Stimulated activated naive CD8-positive, alpha-beta T cell treated with anti-CD3 and anti-CD28 coated beads, Interleukin-15, amount 100 ng/mL, for 72 hours (primary cell): Measurements from ENCODE around the gene TRIM46.
A peak's percentile ranks its signal among the peaks of the same experiment; 100 is the strongest.
"Not testable (repeated sequence)": the region's sequence is repeated elsewhere in the genome, so short reads cannot be mapped to it uniquely, and the experiment has no call there.

Experiments used
- ATAC-seq: fragments of 150-1000 bp; cut with Tn5 transposase; 2 replicates; pipeline ENCODE4 v1.10.0; 2021; ENCODE audit warnings: mild to moderate bottlenecking, moderate library complexity
- DNase-seq, 2 donors: peaks; one replicate each; pipeline ENCODE4 v3.0.0; 2021 to 2022
- H3K27ac Mint-ChIP-seq, 2 donors: one replicate each; pipeline ENCODE4 v1.8.0; 2022; ENCODE audit warnings: mild to moderate bottlenecking in 2 of 2, mixed read lengths in 2 of 2, moderate library complexity in 2 of 2
- H3K27me3 Mint-ChIP-seq: one replicate; pipeline ENCODE4 v1.8.0; 2022; ENCODE audit warnings: mixed read lengths
- H3K4me1 Mint-ChIP-seq: one replicate; pipeline ENCODE4 v1.8.0; 2022; ENCODE audit warnings: mild to moderate bottlenecking, mixed read lengths
- H3K4me3 Mint-ChIP-seq, 2 donors: one replicate each; pipeline ENCODE4 v1.8.0; 2022; ENCODE audit warnings: mild to moderate bottlenecking in 2 of 2, mixed read lengths in 2 of 2, moderate library complexity in 1 of 2
- H3K9me3 Mint-ChIP-seq, 2 donors: one replicate each; pipeline ENCODE4 v1.8.0; 2022; ENCODE audit warnings: mixed read lengths in 2 of 2

The TRIM46 gene

GRCh38 chr1:155212051-155212440, 38.4 kb downstream of the TRIM46 start:
- not testable (repeated sequence) for H3K27ac Mint-ChIP-seq, ATAC-seq, DNase-seq

GRCh38 chr1:155214702-155215101, 41.1 kb downstream of the TRIM46 start:
- DNase-seq, H3K27me3 Mint-ChIP-seq, ATAC-seq, H3K9me3 Mint-ChIP-seq, H3K4me3 Mint-ChIP-seq: not testable (repeated sequence)
- Mint-ChIP-seq H3K27ac (peak overlapping the region in 1 of 2 donors; percentile 1), H3K4me1 (peaks cover 32% of the 10 kb centered on the region)

More at GRCh38 chr1:155212051-155212440, 38.4 kb downstream of the TRIM46 start:
- H3K4me3 Mint-ChIP-seq, H3K9me3 Mint-ChIP-seq, H3K27me3 Mint-ChIP-seq: not testable (repeated sequence)
- peaks cover 42% of the 10 kb centered on the region for H3K4me1 Mint-ChIP-seq

GRCh38 chr1:155218854-155219591, 45.4 kb downstream of the TRIM46 start:
- peak in 1 of 2 donors; percentile 32 for DNase-seq

GRCh38 chr1:155219592-155220031, 46.0 kb downstream of the TRIM46 start:
- peak overlapping the region; percentile 58 to 68 for H3K4me3 Mint-ChIP-seq
- ATAC-seq: peak; percentile 74

More at GRCh38 chr1:155218854-155219591, 45.4 kb downstream of the TRIM46 start:
- Mint-ChIP-seq H3K4me1 (peaks cover 22% of the 10 kb centered on the region), H3K4me3 (peak overlapping the region; percentile 60 to 68), H3K27me3 (no peaks in the 10 kb centered on the region), H3K9me3 (no peaks in the 10 kb centered on the region), H3K27ac (peak overlapping the region; percentile 77 to 92)
- ATAC-seq: peak; percentile 12

DNA sequence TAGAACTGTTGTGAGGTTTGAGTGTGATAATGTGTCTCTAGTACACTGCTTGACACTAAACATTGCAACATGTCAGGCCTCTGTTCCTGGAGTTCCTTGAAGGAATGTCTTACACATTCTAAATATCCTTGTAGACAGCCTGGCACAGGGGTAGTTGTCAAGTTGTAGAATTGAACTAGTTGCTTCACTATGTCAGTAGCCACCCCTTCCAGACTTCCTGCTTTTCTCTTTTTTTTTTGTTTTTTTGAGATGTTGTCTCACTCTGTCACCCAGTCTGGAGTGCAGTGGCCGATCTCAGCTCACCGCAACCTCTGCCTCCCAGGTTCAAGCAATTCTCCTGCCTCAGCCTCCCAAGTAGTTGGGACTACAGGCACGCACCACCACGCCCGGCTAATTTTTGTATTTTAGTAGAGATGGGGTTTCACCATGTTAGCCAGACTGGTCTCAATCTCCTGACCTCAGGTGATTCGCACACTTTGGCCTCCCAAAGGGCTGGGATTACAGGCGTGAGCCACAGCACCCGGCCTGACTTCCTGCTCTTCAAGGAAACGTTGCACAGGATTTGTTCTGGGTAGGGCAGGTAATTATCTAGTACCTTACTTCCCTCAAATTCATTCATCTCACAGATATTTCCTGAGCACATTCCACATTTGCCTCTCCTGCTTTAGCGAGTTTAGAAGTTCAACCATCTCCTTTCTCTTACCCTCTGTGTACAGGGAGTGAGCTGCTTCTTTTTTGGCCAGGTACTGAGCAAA, 46.7 kb downstream of the TRIM46 start:
- H3K4me1 Mint-ChIP-seq: peaks cover 25% of the 10 kb centered on the region
- not testable (repeated sequence) for DNase-seq, ATAC-seq, H3K4me3 Mint-ChIP-seq, H3K27me3 Mint-ChIP-seq, H3K9me3 Mint-ChIP-seq
- H3K27ac Mint-ChIP-seq: peak overlapping the region in 1 of 2 donors; percentile 93

More at GRCh38 chr1:155219592-155220031, 46.0 kb downstream of the TRIM46 start:
- Mint-ChIP-seq H3K27ac (peak overlapping the region; percentile 54 to 77), H3K4me1 (peaks cover 22% of the 10 kb centered on the region), H3K27me3 (no peaks in the 10 kb centered on the region), H3K9me3 (no peaks in the 10 kb centered on the region)
- peak in 1 of 2 donors; percentile 22 for DNase-seq

- H3K4me1 Mint-ChIP-seq: peaks cover 44% of the 10 kb centered on the region
- no peak for ATAC-seq
- peak overlapping the region in 1 of 2 donors; percentile 71 for H3K27ac Mint-ChIP-seq
- H3K9me3 Mint-ChIP-seq: no peaks in the 10 kb centered on the region
- no peak for DNase-seq
- no peaks in the 10 kb centered on the region for H3K27me3 Mint-ChIP-seq
- no peak overlapping the region for H3K4me3 Mint-ChIP-seq
Measured at GRCh38 chr1:155223047-155223446, 49.4 kb downstream of the TRIM46 start.

GRCh38 chr1:155225404-155225759, 51.7 kb downstream of the TRIM46 start:
- H3K27ac Mint-ChIP-seq: peak overlapping the region in 1 of 2 donors; percentile 96
- peaks cover 35% of the 10 kb centered on the region for H3K4me1 Mint-ChIP-seq
- not testable (repeated sequence) for ATAC-seq, H3K27me3 Mint-ChIP-seq, DNase-seq, H3K9me3 Mint-ChIP-seq
- H3K4me3 Mint-ChIP-seq: peak overlapping the region; percentile 94 to 99

DNA sequence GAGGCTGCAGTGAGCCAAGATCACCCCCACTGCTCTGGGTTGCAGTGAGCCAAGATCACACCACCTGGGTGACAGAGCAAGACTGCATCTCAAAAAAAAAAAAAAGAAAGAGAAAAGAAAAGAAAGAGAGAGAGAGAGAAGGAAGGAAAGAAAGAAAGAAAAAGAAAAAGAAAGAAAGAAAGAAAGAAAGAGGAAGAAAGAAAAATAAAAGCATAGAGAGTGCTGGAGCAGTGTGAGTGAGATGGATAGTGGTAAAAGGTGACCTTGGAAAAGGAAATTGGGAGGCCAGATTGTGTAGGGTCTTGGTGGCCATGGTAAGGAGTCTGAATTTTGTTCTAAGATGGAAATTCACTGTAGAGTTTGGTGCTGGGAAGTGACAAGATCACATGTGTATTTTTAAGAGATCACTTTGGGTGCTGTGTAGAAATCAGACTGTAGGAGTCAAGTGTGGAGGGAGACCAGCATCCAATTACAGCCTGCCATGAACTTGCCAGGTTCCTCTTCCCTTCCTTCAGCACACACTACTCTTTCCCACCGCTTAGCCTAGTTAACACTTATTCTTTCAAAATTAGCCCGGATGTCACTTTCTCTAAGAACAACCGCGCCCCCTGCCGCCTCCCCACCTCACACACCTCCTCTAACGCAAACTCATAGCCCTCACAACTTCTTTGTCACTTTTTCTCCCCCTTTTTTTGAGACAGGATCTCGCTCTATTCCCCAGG, 52.7 kb downstream of the TRIM46 start:
- H3K27ac Mint-ChIP-seq: peak overlapping the region; percentile 96
- H3K4me3 Mint-ChIP-seq: peak overlapping the region; percentile 94 to 99
- ATAC-seq (peak; percentile 73), DNase-seq (peak in 1 of 2 donors; percentile 86)
- peaks cover 37% of the 10 kb centered on the region for H3K4me1 Mint-ChIP-seq
- H3K9me3 Mint-ChIP-seq: peaks cover 0 to 5% of the 10 kb centered on the region in 2 donors
- no peaks in the 10 kb centered on the region for H3K27me3 Mint-ChIP-seq

DNA sequence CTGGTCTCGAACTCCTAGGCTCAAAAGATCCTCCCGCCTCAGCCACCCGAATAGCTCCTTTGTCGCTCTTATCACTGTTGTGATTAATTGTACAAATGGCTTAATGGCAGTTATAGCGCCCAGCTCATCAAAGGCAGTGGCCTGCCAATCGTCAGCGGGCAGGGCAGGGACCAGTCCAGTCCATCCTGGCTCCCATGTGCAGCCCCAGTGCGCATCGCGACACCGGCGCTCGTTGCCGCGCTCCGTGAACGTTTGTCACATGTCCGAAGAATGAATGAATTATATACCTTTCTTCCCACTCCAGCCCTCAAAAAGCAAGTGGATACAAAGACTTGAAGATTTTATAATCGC, 53.2 kb downstream of the TRIM46 start:
- Mint-ChIP-seq H3K27ac (peak overlapping the region; percentile 96), H3K9me3 (peaks cover 0 to 5% of the 10 kb centered on the region in 2 donors), H3K27me3 (no peaks in the 10 kb centered on the region), H3K4me1 (peaks cover 37% of the 10 kb centered on the region), H3K4me3 (peak overlapping the region; percentile 94 to 99)
- DNase-seq (peak; percentile 74 to 78), ATAC-seq (peak; percentile 75)

DNA sequence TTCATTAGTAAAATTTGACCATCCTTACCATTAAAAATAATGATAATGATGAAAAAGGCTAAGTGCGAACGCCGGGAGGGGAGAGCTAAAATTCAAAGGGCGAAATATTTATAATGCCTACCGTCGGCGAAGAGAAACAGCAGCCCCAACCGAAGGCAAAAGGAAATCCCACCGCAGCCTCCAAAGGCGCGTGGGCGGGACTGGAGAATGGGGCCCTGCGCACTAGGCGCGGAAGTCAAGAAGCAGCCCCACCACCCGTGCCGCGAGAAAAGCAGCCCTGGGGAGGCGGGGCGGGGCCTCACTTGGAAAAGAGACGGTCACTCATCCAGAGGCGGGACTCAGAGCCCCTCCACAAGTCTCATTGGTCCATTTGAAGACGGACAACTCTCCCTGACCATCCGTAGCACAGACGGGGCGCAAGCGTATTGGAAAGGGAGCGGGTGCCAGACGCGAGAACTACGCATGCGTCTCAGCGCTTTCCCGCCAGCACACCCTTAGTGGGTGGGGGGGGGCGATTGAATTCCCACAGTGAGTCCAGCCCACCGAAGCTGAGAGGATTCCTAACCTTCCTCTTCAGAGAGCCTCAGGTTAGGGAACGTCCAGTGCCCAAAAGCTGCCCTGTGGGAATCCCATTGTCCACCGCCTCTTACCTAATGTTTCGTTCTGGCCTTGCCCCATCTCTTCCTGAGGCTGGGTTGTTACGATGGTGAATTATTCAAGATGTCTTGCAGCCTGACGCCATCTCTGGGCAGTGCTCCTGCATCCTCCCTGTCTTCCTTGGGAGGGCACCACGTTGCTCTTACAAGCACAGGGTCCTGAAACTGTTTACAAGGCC, 53.8 kb downstream of the TRIM46 start:
- Mint-ChIP-seq H3K4me1 (peaks cover 37% of the 10 kb centered on the region), H3K27me3 (no peaks in the 10 kb centered on the region), H3K9me3 (peaks cover 0 to 5% of the 10 kb centered on the region in 2 donors), H3K27ac (peak overlapping the region; percentile 96), H3K4me3 (peak overlapping the region; percentile 94 to 99)
- DNase-seq: peak; percentile 98 to 99
- peak; percentile 94 for ATAC-seq

DNA sequence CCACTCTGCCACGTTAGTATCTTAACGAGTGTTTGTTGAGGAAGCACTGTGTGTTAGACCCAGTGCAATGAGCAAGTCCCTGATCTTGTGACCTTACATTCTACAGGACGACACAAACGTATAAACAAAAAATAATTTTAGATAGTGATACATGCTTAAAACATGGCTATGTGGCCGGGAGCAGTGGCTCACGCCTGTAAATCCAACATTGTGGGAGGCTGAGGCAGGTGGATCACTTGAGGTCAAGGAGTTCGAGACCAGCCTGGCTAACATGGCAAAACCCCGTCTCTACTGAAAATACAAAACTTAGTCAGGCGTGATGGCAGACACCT, 54.4 kb downstream of the TRIM46 start:
- peak overlapping the region; percentile 96 for H3K27ac Mint-ChIP-seq
- DNase-seq (no peak), ATAC-seq (no peak)
- peak overlapping the region; percentile 94 to 99 for H3K4me3 Mint-ChIP-seq
- peaks cover 37% of the 10 kb centered on the region for H3K4me1 Mint-ChIP-seq
- peaks cover 0 to 5% of the 10 kb centered on the region in 2 donors for H3K9me3 Mint-ChIP-seq
- no peaks in the 10 kb centered on the region for H3K27me3 Mint-ChIP-seq

GRCh38 chr1:155231302-155231701, 57.7 kb downstream of the TRIM46 start:
- not testable (repeated sequence) for ATAC-seq, H3K9me3 Mint-ChIP-seq, DNase-seq, H3K27ac Mint-ChIP-seq, H3K4me3 Mint-ChIP-seq, H3K27me3 Mint-ChIP-seq
- H3K4me1 Mint-ChIP-seq: peaks cover 26% of the 10 kb centered on the region

GRCh38 chr1:155232001-155232978, 58.6 kb downstream of the TRIM46 start:
- H3K4me1 Mint-ChIP-seq: peaks cover 21% of the 10 kb centered on the region
- H3K9me3 Mint-ChIP-seq, ATAC-seq, H3K4me3 Mint-ChIP-seq, DNase-seq, H3K27me3 Mint-ChIP-seq: not testable (repeated sequence)
- H3K27ac Mint-ChIP-seq: peak overlapping the region in 1 of 2 donors; percentile 29

- peaks cover 11% of the 10 kb centered on the region for H3K4me1 Mint-ChIP-seq
- H3K27me3 Mint-ChIP-seq, DNase-seq, H3K9me3 Mint-ChIP-seq, H3K4me3 Mint-ChIP-seq, H3K27ac Mint-ChIP-seq: not testable (repeated sequence)
- ATAC-seq: peak; percentile 35
Measured at GRCh38 chr1:155233502-155233901, 59.9 kb downstream of the TRIM46 start.
